Activated CD8-positive, alpha-beta memory T cell treated with anti-CD3 and anti-CD28 coated beads for 24 hours (primary cell): Measurements from ENCODE around the gene SIX5.
A peak's percentile ranks its signal among the peaks of the same experiment; 100 is the strongest.
"Not testable (repeated sequence)": the region's sequence is repeated elsewhere in the genome, so short reads cannot be mapped to it uniquely, and the experiment has no call there.

Experiments
- DNase-seq: peaks from one replicate; pipeline ENCODE4 v3.0.0-alpha.2; 2020

The SIX5 gene

DNA sequence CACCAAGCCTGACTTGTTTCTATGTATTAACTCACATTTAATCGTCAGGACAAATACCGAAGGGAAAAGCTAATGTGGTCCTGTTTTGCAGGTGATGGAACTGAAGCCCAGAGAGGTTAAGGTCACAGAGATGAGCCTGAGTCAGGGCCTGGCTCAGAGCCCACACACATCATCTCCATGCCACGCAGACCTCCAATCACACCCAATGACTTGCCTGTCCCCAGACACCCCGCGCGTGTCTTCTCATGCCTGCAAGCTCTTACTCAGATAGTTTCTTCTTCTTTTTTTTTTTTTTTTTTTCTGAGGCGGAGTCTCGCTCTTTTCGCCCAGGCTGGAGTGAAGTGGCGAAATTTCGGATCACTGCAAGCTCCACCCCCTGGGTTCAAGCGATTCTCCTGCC lies 16.4 kb downstream of the SIX5 start:
- DNase-seq = no peak

DNA sequence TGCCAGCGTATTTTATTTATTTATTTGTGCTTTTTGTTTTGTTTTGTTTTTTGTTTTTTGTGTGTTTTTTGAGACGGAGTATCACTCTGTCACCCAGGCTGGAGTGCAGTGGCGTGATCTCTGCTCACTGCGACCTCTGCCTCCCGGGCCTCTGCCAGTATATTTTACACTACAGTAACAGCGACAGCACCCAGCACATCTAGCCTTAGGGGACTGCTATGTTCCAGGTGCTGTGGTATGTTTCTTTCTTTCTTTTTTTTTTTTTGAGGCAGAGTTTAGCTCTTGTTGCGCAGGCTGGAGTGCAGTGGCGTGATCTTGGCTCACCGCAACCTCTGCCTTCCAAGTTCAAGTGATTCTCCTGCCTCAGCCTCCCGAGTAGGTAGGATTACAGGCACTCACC lies 17.6 kb downstream of the SIX5 start:
- DNase-seq = not testable (repeated sequence)

DNA sequence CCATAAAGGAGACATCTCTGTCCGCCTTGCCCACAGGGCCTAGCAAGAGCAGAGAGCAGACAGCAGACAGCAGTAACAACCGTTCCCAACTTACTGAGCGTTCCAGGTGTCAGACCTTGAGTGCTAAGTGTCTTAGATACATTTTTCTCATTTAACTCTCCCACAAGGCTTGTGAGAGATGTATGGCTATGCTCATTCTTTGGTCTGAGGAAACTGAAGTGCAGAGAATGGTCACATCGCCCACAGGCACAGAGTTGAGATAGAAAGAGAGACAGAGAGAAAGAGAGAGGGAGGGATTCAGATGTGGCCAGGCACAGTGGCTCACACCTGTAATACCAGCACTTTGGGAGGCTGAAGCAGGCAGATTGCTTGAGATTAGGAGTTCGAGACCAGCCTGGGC lies 21.5 kb downstream of the SIX5 start:
- no peak for DNase-seq

DNA sequence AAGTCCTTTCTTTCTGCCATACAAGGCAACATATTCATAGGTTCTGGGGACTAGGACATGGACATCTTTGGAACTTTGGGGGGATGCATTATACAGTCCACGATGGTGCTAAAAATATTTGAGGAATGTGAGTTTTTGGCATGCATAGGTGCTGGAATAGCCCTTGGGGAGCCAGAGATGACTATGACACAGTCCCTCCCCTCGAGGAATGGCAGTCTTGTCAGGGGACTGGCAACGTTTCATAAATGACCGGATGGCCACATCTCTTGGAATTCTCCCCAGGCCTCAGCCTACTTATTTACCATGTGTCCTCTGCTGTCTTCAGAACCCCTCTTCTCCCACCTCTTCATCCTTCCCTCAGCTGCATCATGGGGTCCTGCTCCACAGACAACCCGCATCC lies 22.2 kb downstream of the SIX5 start:
- DNase-seq = no peak

DNA sequence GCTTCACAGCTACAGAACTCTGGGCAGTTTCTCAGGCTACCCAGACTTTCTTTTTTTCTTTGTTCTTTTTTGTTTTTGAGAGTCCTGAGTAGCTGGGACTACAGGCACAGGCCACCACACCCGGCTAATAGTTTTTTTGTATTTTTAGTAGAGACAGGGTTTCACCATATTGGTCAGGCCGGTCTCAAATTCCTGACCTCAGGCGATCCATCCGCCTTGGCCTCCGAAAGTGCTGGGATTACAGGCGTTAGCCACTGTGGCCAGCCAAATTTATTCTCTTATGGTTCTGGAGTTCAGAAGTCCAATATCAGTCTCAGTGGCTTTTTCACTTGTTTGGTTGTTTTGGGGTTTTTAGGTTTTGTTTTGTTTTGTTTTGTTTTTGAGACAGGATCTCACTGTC lies 23.4 kb downstream of the SIX5 start:
- DNase-seq = no peak

DNA sequence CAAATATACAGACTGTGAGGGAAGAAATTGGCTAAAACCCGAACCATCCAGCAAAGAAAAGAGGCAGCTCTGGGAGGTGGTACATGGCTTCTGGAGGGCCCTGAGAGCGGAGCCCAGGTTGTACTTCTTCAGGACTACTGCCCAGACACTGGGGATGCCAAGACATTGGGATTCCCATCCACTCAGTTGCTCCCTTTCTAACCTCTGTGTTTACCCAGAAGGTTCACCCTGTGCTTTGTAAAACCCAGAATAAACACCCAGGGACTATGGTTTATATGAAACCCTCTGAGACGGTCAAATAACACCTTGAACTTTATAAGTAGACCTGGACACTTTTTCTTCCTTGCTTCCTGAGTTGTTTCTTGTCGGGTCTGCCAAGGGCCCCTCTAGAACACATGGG lies 26.1 kb downstream of the SIX5 start:
- no peak for DNase-seq

DNA sequence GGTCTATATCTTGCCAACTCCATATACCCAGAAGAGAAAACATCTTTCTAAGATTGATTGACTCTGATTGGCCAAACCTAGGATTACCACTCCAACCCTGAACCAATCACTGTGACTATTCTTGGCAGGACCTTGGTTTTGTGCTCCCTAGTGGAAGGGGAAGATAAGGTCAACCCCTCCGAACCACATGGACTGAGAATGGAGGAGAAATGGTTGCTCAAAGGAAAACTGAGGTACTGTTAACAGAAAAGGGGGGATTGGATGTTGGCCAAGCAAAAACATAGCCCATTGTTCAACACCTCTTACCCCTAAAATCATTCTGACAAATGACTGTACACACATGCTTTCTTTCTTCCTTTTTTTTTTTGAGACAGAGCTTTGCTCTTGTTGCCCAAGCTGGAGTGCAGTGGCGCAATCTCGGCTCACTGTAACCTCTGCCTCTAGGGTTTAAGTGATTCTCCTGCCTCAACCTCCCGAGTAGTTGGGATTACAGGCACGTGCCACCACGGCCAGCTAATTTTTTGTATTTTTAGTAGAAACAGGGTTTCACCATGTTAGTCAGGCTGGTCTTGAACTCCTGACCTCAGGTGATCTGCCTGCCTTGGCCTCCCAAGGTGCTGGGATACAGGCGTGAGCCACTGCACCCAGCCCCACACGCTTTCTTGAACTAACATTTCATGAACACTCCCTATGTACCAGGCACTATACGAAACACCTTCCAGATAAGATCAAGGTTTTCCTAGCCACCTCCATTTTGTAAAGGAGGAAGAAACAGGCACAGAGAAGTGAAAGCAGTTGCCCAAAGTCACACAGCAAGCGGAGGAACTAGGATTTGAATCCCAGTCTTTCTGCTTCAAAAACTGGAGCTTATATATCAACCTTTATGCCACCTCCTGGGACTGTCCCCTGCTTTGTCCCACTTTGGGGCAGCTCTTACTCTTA lies 29.3 kb downstream of the SIX5 start:
- DNase-seq = no peak

DNA sequence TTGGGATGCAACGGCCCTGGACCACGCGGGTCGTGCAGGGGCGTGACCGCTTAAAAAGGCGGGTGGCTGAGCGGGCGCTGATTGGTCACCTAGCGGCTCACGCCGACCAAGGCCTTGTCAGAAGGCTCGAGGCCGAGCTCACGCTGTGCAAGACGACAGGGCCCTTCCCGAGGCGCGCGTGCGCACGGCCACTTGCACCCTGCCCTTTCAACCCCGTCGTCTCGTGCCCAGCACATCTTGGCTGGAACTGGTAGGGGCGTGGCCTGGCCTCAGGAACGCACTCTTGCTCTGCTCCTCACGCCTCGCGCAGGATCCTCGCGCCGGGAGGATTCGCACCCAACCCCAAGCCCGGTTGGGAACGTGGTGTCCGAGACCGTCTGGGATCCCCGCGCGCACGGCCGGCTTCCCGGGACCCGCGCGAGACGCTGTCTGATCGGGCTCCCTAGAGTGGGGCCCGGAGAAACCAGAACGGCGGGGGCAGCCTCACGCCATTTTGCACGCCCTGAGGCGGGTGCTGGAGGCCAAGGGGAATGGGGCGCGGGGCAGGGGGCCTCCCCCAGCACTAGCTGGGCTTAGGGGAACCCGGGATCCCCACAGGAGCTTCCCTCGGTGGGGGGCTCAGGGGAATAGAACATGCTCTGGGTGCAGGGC lies 35.8 kb downstream of the SIX5 start, which contains the start of gene MEIOSIN:
TSS of gene MEIOSIN (plus strand) at position 280 of the 651 bp plus-strand sequence. CDS start 1,938 bp downstream, outside the sequence.
- DNase-seq = no peak

DNA sequence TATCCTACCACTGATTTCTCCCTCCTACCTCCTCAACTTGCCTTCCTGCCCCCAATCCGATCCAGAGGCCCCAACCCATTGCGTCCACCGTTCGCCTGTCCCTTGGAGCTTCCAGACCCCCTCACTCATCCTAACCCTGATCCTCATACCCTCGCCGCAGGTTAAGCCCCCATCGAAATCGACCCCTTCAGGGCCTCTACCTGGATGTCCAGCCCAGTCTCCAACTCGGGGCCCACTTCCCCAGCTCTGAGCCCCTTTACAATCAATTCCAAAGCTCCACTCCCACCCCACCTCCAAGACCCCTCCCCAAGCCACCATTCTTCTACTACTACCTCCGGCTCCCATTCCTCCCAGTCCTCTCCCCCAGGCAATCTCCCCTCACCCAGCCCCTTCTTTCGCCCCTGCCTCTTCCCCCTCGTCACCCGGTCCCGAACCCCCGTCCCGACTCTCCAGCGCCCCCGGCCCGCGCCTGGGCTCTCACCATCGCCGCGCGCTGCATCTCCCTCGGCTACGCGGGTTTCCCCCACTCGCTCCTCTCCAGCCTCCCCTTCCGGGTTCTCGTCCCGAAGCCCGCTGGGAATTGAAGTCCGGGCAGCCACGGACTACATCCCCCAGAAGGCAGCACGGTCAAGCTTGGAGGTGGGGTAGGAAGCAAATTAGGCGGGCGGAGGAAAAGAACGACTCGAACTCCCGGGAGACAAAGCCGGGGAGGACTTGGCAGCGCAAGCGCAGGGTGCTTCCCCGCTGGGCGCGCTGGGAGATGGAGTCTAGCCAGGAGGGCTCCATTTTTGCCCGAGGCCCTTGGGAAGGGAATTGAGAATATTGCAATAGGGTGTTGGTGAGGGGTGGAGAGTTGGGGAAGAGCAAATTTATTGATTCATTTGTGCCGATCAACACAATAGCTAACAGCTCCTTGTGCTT lies 38.4 kb downstream of the SIX5 start, which contains the start of gene FBXO46:
TSS of gene FBXO46 (minus strand) at position 529 of the 921 bp plus-strand sequence. CDS start 17,401 bp downstream, outside the sequence.
- peak; percentile 95 for DNase-seq

DNA sequence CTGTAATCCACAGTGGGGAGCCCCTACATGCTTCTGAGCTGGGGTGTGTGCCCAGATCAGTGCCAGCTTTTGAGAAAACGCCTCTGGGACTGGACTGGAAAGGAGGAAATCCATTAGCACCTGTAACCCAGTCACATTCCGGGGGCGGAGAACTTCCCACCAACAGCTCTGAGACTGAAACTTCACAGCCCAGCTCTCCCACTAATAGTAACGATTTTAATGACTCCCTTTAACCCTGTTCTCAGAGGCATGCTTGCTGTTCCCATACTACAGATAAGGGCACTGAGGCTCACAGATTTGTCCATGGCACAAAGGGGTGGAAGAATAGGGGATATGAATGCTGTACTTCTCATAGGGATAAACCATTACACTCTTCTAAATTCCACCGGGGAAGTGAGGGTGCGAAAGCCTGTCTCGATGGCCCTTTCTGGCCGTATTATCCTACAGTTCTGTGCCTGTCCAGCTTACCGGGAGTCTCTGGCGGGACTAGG lies 39.2 kb downstream of the SIX5 start:
- no peak for DNase-seq

DNA sequence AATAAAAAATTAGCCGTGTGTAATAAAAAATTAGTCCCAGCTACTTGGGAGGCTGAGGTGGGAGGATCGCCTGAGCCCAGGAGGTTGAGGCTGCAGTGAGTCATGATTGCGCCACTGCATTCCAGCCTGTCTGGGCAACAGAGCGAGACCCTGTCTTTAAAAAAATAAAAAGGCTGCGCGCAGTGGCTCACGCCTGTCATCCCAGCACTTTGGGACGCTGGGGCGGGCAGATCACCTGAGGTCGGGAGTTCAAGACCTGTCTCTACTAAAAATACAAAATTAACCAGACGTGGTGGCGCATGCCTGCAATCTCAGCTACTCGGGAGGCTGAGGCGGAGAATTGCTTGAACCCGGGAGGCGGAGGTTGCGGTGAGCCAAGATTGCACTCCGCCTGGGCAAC lies 40.4 kb downstream of the SIX5 start:
- not testable (repeated sequence) for DNase-seq

DNA sequence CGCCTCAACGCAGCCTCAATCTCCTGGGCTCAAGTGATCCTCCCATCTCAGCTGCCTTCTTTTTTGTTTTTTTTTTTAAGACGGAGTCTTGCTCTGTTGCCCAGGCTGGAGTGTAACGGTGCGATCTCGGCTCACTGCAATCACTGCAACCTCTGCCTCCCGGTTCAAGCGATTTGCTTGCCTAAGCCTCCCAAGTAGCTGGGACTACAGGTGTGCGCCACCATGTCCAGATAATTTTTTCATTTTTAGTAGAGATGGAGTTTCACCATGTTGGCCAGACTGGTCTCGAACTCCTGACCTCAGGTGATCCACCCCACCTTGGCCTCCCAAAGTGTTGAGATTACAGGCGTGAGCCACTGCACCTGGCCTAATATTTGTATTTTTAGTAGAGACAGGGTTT lies 49.0 kb downstream of the SIX5 start:
- DNase-seq = not testable (repeated sequence)

DNA sequence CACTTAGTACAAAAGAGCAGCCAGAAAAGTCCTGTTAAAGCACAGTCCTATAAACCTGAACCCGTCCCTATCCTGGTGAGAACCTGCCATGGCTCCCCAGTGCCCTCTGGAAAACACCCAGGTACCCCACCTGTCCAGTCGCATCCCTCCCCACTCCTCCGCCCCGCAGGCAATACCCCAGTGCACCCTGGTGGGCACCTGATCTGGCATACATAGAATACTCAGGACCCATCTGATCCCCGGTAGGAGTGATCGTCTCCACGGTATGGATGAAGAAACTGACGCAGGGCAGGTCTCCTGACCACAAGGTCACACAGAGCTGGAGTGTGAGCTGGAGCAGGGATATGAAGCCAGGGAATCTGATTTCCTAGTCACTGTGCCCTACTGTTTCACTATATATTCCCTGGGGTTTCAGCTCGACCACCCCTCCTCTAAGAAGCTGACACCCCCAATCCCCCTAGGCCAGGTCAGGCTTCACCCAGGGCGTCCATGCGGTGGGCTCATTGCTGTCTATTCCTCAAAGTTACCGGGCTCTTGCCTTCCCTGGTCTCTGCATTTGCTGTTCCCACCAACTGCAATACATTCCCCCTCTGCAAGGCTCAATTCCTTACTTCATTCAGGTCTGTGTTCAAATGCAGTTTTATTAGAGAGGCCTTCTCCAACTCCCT lies 50.9 kb downstream of the SIX5 start:
- no peak for DNase-seq

DNA sequence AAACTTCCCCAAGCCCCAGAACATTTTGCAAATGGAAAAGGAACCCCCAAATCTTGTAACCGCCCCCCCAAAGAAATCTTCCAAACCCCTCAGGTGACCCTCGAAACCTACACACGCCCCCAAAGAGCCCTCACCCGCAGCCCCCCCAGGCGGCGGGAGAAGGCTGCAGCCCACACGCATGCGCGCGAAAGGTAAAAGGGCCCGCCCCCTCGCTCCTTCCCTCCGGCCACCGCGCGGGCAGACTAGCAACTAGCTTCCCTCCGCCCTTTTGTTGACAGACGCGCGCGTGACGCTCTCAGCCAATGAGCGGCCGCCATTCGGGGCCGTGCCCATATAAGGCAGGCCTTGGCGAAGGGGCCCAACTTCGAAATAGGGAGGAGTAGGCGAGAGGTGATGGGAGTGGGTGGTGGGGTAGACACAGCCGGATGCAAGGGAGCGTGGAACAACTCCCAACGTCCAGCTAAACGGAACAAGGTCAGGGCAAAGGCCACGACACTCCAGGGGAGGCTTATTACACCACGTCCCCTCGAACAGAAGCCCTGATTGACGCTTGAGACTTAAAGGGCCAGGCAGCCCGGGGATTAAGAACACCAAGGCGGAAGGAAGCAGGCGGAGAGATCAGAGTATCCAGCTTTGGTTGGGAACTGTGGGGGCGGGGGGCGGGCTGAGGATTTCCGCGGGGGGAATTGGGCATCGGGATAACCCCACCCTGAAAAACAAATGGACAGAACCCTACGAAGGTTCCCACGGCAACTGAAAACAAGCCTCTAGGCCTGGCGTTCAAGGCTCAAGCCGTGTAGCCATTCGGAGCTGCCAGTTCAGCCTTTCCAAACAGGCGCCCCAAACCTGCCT lies 51.7 kb downstream of the SIX5 start:
- DNase-seq = peak; percentile 97

DNA sequence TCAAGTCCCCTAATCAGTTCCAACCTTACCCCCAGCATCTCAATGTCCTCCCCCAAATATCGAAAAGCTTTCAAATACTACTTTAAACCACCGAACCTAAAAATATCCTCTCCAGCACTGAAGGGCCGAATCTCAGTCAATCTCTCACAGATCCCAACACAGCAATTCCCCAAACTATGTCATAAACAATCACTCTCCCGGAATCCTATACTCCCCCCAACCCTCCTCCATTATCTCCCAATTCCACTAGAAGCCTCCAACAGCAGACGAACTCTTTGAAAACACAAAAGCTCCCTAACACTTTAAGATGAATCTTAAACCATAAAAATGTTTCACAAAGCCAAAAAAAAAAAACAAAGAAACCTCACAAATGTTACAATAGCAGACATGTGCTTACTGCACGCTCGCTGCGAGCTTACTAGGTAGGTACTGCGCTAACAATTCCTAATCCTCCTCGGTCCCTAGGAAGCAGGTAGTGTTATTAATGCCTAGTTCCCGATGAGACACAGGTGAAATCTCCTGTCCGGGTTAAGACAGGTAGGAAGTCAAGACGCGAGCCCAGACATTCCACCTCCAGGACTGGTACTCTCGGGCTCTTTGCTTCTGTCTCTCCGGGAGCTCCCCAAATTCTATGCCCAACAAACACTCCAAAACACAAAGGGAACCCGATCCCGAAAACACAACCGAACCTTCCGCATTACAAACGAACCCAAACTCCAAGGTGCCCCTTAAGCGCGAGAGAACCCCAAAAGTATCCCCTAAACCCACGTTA lies 52.5 kb downstream of the SIX5 start:
- peak; percentile 70 for DNase-seq

DNA sequence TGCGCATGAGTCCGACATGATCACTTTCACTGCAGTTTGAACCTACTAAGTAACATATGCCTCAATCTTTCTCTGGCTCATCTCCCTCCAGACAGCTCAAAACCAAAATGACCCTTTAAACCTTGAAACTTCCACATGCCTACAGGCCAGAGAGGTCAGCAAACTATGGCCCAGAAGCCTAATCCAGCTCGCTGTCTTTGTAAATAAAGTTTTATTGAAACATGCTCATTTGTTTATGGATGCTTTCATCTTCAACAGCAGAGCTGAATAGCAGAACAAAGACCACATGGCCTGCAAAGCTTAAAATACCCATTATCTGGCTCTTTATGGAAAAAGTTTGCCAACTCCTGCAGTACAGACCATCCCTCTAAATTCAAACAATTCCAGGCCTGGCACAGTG lies 53.9 kb downstream of the SIX5 start:
- no peak for DNase-seq
